ENCODE measurements around the gene GPR176. TPM values are rescaled to one million over a fixed set of nuclear protein-coding genes. Genes with fewer than 3 reads are reported as not detected.

Gene GPR176
- polyA plus RNA-seq, 1 donor from 2014 or later, result 8.3 TPM

GRCh38 chr15:39951561-39951960, 31.5 kb upstream of the GPR176 start:
- no peaks in the 10 kb centered on the region for H3K9me3 ChIP-seq (ENCODE audit: low read length)
- no peaks in the 10 kb centered on the region for H4K20me1 ChIP-seq (ENCODE audit: insufficient read depth)
- H3K4me3 ChIP-seq (ENCODE audit: low read length), result no peak overlapping the region
- H3K9ac ChIP-seq (ENCODE audit: low read length), result no peak overlapping the region
- H3K4me2 ChIP-seq (ENCODE audit: low read length), result no peak overlapping the region
- H3K27me3 ChIP-seq (ENCODE audit: insufficient read depth, low read depth, low read length), result no peaks in the 10 kb centered on the region
- H3K9me2 ChIP-seq (ENCODE audit: insufficient read depth, low read length), result no peaks in the 10 kb centered on the region
- no peak overlapping the region for H2AFZ ChIP-seq (ENCODE audit: low read depth, low read length)
- no peaks in the 10 kb centered on the region for H3K79me2 ChIP-seq (replicated peaks; ENCODE audit: insufficient read depth, low read length)
- no peaks in the 10 kb centered on the region for H3K36me3 ChIP-seq (ENCODE audit: insufficient read depth, low read length)
- no peaks in the 10 kb centered on the region for H3F3A ChIP-seq (ENCODE audit: insufficient read depth, low read length, poor library complexity, severe bottlenecking)
- no peak overlapping the region for H3K27ac ChIP-seq (ENCODE audit: low read length)
- TF ChIP-seq REST (IDR thresholded peaks at IDR 0.05; ENCODE audit: borderline replicate concordance) (no peak), CTCF (IDR thresholded peaks at IDR 0.05; ENCODE audit: poor library complexity, severe bottlenecking) (no peak), EZH2 (IDR thresholded peaks at IDR 0.05; ENCODE audit: borderline replicate concordance, insufficient read depth, low read length, poor library complexity, severe bottlenecking) (no peak), RAD21 (conservative IDR thresholded peaks at IDR 0.05) (no peak), TAF1 (IDR thresholded peaks at IDR 0.05; ENCODE audit: low read depth) (no peak), POLR2AphosphoS5 (IDR thresholded peaks at IDR 0.05) (no peak), SMC3 (conservative IDR thresholded peaks at IDR 0.05; ENCODE audit: poor library complexity) (no peak), MXI1 (conservative IDR thresholded peaks at IDR 0.05; ENCODE audit: poor library complexity, severe bottlenecking) (no peak), EP300 (conservative IDR thresholded peaks at IDR 0.05; ENCODE audit: poor library complexity, severe bottlenecking) (no peak)

GRCh38 chr15:39948817-39949216, 28.8 kb upstream of the GPR176 start:
- Histone ChIP-seq H3K4me3 (ENCODE audit: low read length) (no peak overlapping the region), H3K79me2 (replicated peaks; ENCODE audit: insufficient read depth, low read length) (no peaks in the 10 kb centered on the region), H3F3A (ENCODE audit: insufficient read depth, low read length, poor library complexity, severe bottlenecking) (no peaks in the 10 kb centered on the region), H3K4me2 (ENCODE audit: low read length) (no peak overlapping the region), H3K36me3 (ENCODE audit: insufficient read depth, low read length) (no peaks in the 10 kb centered on the region), H3K9me3 (ENCODE audit: low read length) (no peaks in the 10 kb centered on the region), H2AFZ (ENCODE audit: low read depth, low read length) (no peak overlapping the region), H3K9me2 (ENCODE audit: insufficient read depth, low read length) (no peaks in the 10 kb centered on the region), H4K20me1 (ENCODE audit: insufficient read depth) (no peaks in the 10 kb centered on the region), H3K9ac (ENCODE audit: low read length) (no peak overlapping the region), H3K27me3 (ENCODE audit: insufficient read depth, low read depth, low read length) (no peaks in the 10 kb centered on the region), H3K27ac (ENCODE audit: low read length) (no peak overlapping the region)
- TF ChIP-seq RAD21 (conservative IDR thresholded peaks at IDR 0.05), result no peak
- TF ChIP-seq CTCF (IDR thresholded peaks at IDR 0.05; ENCODE audit: poor library complexity, severe bottlenecking), result no peak
- no peak for TF ChIP-seq REST (IDR thresholded peaks at IDR 0.05; ENCODE audit: borderline replicate concordance)
- no peak for TF ChIP-seq SMC3 (conservative IDR thresholded peaks at IDR 0.05; ENCODE audit: poor library complexity)
- no peak for TF ChIP-seq MXI1 (conservative IDR thresholded peaks at IDR 0.05; ENCODE audit: poor library complexity, severe bottlenecking)
- no peak for TF ChIP-seq EP300 (conservative IDR thresholded peaks at IDR 0.05; ENCODE audit: poor library complexity, severe bottlenecking)
- no peak for TF ChIP-seq EZH2 (IDR thresholded peaks at IDR 0.05; ENCODE audit: borderline replicate concordance, insufficient read depth, low read length, poor library complexity, severe bottlenecking)
- TF ChIP-seq POLR2AphosphoS5 (IDR thresholded peaks at IDR 0.05), result no peak
- TF ChIP-seq TAF1 (IDR thresholded peaks at IDR 0.05; ENCODE audit: low read depth), result no peak
